ENCODE measurements around the gene PPP3CA. TPM values are rescaled to one million over a fixed set of nuclear protein-coding genes. Genes with fewer than 3 reads are reported as not detected.

PPP3CA gene
- total RNA-seq, 1 experiment from 2014 or later: 15.5 TPM

GRCh38 chr4:101178731-101179130 lies 168.6 kb downstream of the PPP3CA start:
- intact Hi-C loops (cut with micrococcal nuclease): loop anchor here (10.0 kb wide), 1 partner anchor 1086 kb away; no protein-coding TSS in a partner anchor
- POLR2A ChIA-PET (ENCODE audit: unreplicated experiment): no interaction called here
- TF ChIP-seq EZH2 (IDR thresholded peaks at IDR 0.05; ENCODE audit: low read length, unreplicated experiment) (no peak), EZH2phosphoT487 (IDR thresholded peaks at IDR 0.05; ENCODE audit: borderline replicate concordance, low read length) (no peak)
- TF ChIP-seq, protein P1, sequence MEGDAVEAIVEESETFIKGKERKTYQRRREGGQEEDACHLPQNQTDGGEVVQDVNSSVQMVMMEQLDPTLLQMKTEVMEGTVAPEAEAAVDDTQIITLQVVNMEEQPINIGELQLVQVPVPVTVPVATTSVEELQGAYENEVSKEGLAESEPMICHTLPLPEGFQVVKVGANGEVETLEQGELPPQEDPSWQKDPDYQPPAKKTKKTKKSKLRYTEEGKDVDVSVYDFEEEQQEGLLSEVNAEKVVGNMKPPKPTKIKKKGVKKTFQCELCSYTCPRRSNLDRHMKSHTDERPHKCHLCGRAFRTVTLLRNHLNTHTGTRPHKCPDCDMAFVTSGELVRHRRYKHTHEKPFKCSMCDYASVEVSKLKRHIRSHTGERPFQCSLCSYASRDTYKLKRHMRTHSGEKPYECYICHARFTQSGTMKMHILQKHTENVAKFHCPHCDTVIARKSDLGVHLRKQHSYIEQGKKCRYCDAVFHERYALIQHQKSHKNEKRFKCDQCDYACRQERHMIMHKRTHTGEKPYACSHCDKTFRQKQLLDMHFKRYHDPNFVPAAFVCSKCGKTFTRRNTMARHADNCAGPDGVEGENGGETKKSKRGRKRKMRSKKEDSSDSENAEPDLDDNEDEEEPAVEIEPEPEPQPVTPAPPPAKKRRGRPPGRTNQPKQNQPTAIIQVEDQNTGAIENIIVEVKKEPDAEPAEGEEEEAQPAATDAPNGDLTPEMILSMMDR (conservative IDR thresholded peaks at IDR 0.05; ENCODE audit: low read depth, low read length): no peak
- H4K20me1 ChIP-seq (ENCODE audit: low read length): no peaks in the 10 kb centered on the region
- no peak overlapping the region for H3K4me2 ChIP-seq (ENCODE audit: low read length)
- no peaks in the 10 kb centered on the region for H3K36me3 ChIP-seq (ENCODE audit: low read depth, low read length)
- CTCF ChIA-PET: no interaction called here
- peaks cover 13% of the 10 kb centered on the region for H3K4me1 ChIP-seq (ENCODE audit: insufficient read depth, low read length)
- no peak overlapping the region for H3K27ac ChIP-seq (ENCODE audit: low read length)
- no peaks in the 10 kb centered on the region for H3K9me3 ChIP-seq (ENCODE audit: low read length)
- ATAC-seq (no peak), DNase-seq (peak; percentile 38)
- H3K9me2 ChIP-seq (replicated peaks; ENCODE audit: low read length): no peaks in the 10 kb centered on the region
- H2AFZ ChIP-seq (ENCODE audit: low read length): no peak overlapping the region
- H3K79me2 ChIP-seq (ENCODE audit: low read length): no peaks in the 10 kb centered on the region
- no peaks in the 10 kb centered on the region for H3K27me3 ChIP-seq (ENCODE audit: low read length)
- H3K4me3 ChIP-seq (ENCODE audit: low read length): no peak overlapping the region
- no TSS peak for BruUV-seq (replicated peaks)
- H3F3A ChIP-seq (ENCODE audit: low read length, unreplicated experiment): no peaks in the 10 kb centered on the region
- H3K9ac ChIP-seq (ENCODE audit: low read length): no peak overlapping the region

GRCh38 chr4:101177154-101177553 lies 170.2 kb downstream of the PPP3CA start:
- no peak for DNase-seq
- Histone ChIP-seq H3K4me2 (ENCODE audit: low read length) (no peak overlapping the region), H3K27ac (ENCODE audit: low read length) (no peak overlapping the region), H3K9me2 (replicated peaks; ENCODE audit: low read length) (no peaks in the 10 kb centered on the region), H4K20me1 (ENCODE audit: low read length) (no peaks in the 10 kb centered on the region), H3K36me3 (ENCODE audit: low read depth, low read length) (no peaks in the 10 kb centered on the region), H2AFZ (ENCODE audit: low read length) (no peak overlapping the region), H3K27me3 (ENCODE audit: low read length) (no peaks in the 10 kb centered on the region), H3K9ac (ENCODE audit: low read length) (no peak overlapping the region), H3F3A (ENCODE audit: low read length, unreplicated experiment) (no peaks in the 10 kb centered on the region), H3K4me1 (ENCODE audit: insufficient read depth, low read length) (peaks cover 15% of the 10 kb centered on the region), H3K9me3 (ENCODE audit: low read length) (no peaks in the 10 kb centered on the region), H3K79me2 (ENCODE audit: low read length) (no peaks in the 10 kb centered on the region), H3K4me3 (ENCODE audit: low read length) (no peak overlapping the region)
- no peak for ATAC-seq
- CTCF ChIA-PET: no interaction called here
- no peak for TF ChIP-seq EZH2phosphoT487 (IDR thresholded peaks at IDR 0.05; ENCODE audit: borderline replicate concordance, low read length)
- TF ChIP-seq EZH2 (IDR thresholded peaks at IDR 0.05; ENCODE audit: low read length, unreplicated experiment): no peak
- TF ChIP-seq, protein P1 (conservative IDR thresholded peaks at IDR 0.05; ENCODE audit: low read depth, low read length): no peak
- no TSS peak for BruUV-seq (replicated peaks)
- POLR2A ChIA-PET (ENCODE audit: unreplicated experiment): no interaction called here
- intact Hi-C loops (cut with micrococcal nuclease): loop anchor here (10.0 kb wide), 1 partner anchor 1088 kb away; no protein-coding TSS in a partner anchor

DNA sequence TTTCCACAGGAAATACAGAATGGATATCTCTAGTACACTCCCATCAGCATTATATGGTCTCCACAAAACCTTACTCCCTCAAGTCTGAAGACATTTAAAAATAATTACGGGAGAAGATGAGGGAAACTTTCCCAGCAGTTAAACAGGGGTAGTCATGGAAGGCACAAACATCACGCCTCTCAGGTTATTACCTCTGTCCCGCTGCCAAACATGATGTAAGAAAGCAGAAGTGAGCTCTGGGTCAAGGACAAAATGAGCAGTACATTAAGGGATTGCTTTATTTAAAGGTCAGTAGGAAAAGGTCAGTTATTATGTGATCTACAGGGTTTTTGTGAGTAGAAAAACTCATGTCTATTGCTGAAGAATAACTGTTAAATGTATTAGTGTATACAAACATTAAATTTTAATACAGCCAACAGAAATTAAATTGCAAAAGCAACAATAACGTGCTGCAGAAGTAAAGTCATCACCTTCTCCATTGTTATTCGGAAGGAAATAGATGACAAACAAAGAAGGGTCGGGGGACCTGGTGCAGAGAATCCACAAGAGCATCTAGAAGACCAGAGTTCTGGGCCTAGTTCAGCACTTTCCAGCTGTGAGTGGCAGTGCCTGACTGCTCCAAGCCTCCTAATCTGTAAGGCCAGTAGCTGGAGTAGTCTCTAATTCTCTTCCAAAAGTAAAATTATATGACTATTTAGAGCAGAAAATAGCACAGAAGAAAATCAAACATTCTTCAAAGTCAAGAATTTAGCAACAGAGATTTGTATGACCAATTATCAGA lies 171.2 kb downstream of the PPP3CA start:
- intact Hi-C loops (cut with micrococcal nuclease): loop anchor here (10.0 kb wide), 1 partner anchor 1089 kb away; no protein-coding TSS in a partner anchor

More for the DNA sequence above, 171.2 kb downstream of the PPP3CA start:
- H3K4me2 ChIP-seq (ENCODE audit: low read length): no peak overlapping the region
- BruUV-seq (replicated peaks): no TSS peak
- H3K9me3 ChIP-seq (ENCODE audit: low read length): no peaks in the 10 kb centered on the region
- no peak overlapping the region for H3K9ac ChIP-seq (ENCODE audit: low read length)
- H3K4me3 ChIP-seq (ENCODE audit: low read length): no peak overlapping the region
- H3K27me3 ChIP-seq (ENCODE audit: low read length): no peaks in the 10 kb centered on the region
- ATAC-seq (no peak), DNase-seq (no peak)
- CTCF ChIA-PET: no interaction called here
- H3K27ac ChIP-seq (ENCODE audit: low read length): no peak overlapping the region
- H3K9me2 ChIP-seq (replicated peaks; ENCODE audit: low read length): no peaks in the 10 kb centered on the region
- H2AFZ ChIP-seq (ENCODE audit: low read length): no peak overlapping the region
- H3K4me1 ChIP-seq (ENCODE audit: insufficient read depth, low read length): peaks cover 25% of the 10 kb centered on the region
- POLR2A ChIA-PET (ENCODE audit: unreplicated experiment): no interaction called here
- no peaks in the 10 kb centered on the region for H3F3A ChIP-seq (ENCODE audit: low read length, unreplicated experiment)
- H4K20me1 ChIP-seq (ENCODE audit: low read length): no peaks in the 10 kb centered on the region
- H3K79me2 ChIP-seq (ENCODE audit: low read length): no peaks in the 10 kb centered on the region
- TF ChIP-seq, protein P1 (conservative IDR thresholded peaks at IDR 0.05; ENCODE audit: low read depth, low read length): no peak
- no peak for TF ChIP-seq EZH2phosphoT487 (IDR thresholded peaks at IDR 0.05; ENCODE audit: borderline replicate concordance, low read length)
- no peak for TF ChIP-seq EZH2 (IDR thresholded peaks at IDR 0.05; ENCODE audit: low read length, unreplicated experiment)
- H3K36me3 ChIP-seq (ENCODE audit: low read depth, low read length): no peaks in the 10 kb centered on the region
